ENCODE measurements around the gene TBX6.

DNA sequence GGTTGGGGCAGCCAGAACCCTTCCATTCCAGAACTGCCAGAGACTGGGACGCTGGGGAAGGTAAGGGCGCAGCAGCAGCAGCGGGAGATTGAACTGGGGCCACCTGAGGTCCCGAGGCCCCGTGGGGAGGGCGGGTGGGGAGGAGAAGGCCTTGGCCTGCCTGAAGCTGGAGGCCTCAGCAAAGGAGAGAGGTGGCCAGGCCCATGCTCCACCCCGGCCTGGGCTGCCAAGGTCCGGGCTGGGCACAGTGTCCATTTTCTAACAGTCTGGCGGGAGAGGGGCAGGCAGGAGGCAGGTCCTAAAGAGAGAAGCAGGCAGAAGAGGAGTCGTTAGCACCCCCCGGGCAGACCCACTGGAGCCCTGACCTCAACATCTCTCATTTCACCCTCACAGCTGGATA, 22.7 kb upstream of the TBX6 start:
- TF ChIP-seq SP1 (IDR thresholded peaks at IDR 0.05) (no peak), BHLHE40 (IDR thresholded peaks at IDR 0.05; ENCODE audit: borderline replicate concordance) (no peak), SUZ12 (IDR thresholded peaks at IDR 0.05) (no peak), TARDBP (IDR thresholded peaks at IDR 0.05) (no peak), FOXM1 (IDR thresholded peaks at IDR 0.05; ENCODE audit: borderline replicate concordance) (no peak)
